SK-N-SH (cell line): ENCODE data around the gene ADGRG3. TPM values are rescaled to one million over a fixed set of nuclear protein-coding genes. Genes with fewer than 3 reads are reported as not detected.

ENCODE experiments used
- CTCF ChIA-PET: fragments of 300-600, 350-600 bp; formaldehyde crosslinking; extraction: SDS; loops from one replicate; lab custom pipeline; 2021; lab: Yijun Ruan, JAX
- POLR2A ChIA-PET: fragments of 350-600 bp; sonication (Branson Sonifier 250); formaldehyde crosslinking; extraction: SDS; loops from one replicate; lab custom pipeline; 2020; ENCODE audit warnings: antibody characterized with exemption, inconsistent platforms; lab: Yijun Ruan, JAX
- DNase-seq: peaks from one replicate; pipeline ENCODE4 v3.0.0; 2012
- H2AFZ ChIP-seq: fragments of 200-600 bp; sonication (generic); 2 replicates; pipeline ENCODE4 v1.8.1; 2016; ENCODE audit warnings: antibody characterized with exemption, mild to moderate bottlenecking, low read depth
- H3F3A ChIP-seq: fragments of 200-600 bp; sonication (generic); replicated peaks from 2 replicates; pipeline ENCODE3; 2016; ENCODE audit warnings: antibody characterized with exemption, mild to moderate bottlenecking; ENCODE audit not compliant: insufficient read depth
- H3K27ac ChIP-seq, 2 experiments: fragments of 200-500 bp in 1 of 2; fragments of 200-600 bp in 1 of 2; sonication (Bioruptor generic) in 1 of 2; sonication (generic), shearing (Covaris generic) in 1 of 2; 2 replicates each; pipeline versions ENCODE4 v1.5.1 to v1.6.1; 2014 to 2016; ENCODE audit warnings: low read depth in 2 of 2, inconsistent platforms in 1 of 2, low read length in 1 of 2, mild to moderate bottlenecking in 1 of 2, mixed read lengths in 1 of 2
- H3K27me3 ChIP-seq: fragments of 200-600 bp; sonication (generic), shearing (Covaris generic); 2 replicates; pipeline ENCODE4 v1.6.1; 2016; ENCODE audit warnings: mixed run types; ENCODE audit not compliant: insufficient read depth
- H3K36me3 ChIP-seq, 2 experiments: fragments of 200-500 bp in 1 of 2; fragments of 200-600 bp in 1 of 2; sonication (Bioruptor generic) in 1 of 2; sonication (generic) in 1 of 2; replicated peaks in 1 of 2; 2 replicates each; pipeline versions ENCODE3 to v1.5.1; 2014 to 2016; ENCODE audit warnings: low read length in 1 of 2, mild to moderate bottlenecking in 1 of 2; ENCODE audit not compliant: insufficient read depth in 2 of 2, control insufficient read depth in 1 of 2
- H3K4me1 ChIP-seq, 2 experiments: fragments of 200-500 bp in 1 of 2; fragments of 200-600 bp in 1 of 2; sonication (Bioruptor generic) in 1 of 2; sonication (generic), shearing (Covaris generic) in 1 of 2; 2 replicates each; pipeline versions ENCODE4 v1.5.1 to v1.6.1; 2014 to 2016; ENCODE audit warnings: low read depth in 1 of 2, low read length in 1 of 2, mixed run types in 1 of 2; ENCODE audit not compliant: insufficient read depth in 2 of 2, control insufficient read depth in 1 of 2
- H3K4me2 ChIP-seq: fragments of 200-600 bp; sonication (generic), shearing (Covaris generic); 2 replicates; pipeline ENCODE4 v1.6.1; 2017; ENCODE audit warnings: mixed run types
- H3K4me3 ChIP-seq, 2 experiments: fragments of 200-500 bp in 1 of 2; fragments of 200-600 bp in 1 of 2; sonication (Bioruptor generic) in 1 of 2; sonication (generic), shearing (Covaris generic) in 1 of 2; 2 replicates each; pipeline versions ENCODE4 v1.5.1 to v1.8.1; 2014 to 2016; ENCODE audit warnings: low read depth in 2 of 2, inconsistent platforms in 1 of 2, low read length in 1 of 2, mild to moderate bottlenecking in 1 of 2, mixed read lengths in 1 of 2, moderate library complexity in 1 of 2
- H3K79me2 ChIP-seq: fragments of 200-600 bp; sonication (generic); 2 replicates; pipeline ENCODE4 v1.8.1; 2017; ENCODE audit warnings: mild to moderate bottlenecking; ENCODE audit not compliant: insufficient read depth
- H3K9ac ChIP-seq: fragments of 200-600 bp; sonication (generic); 2 replicates; pipeline ENCODE4 v1.6.1; 2017; ENCODE audit warnings: mixed run types
- H3K9me2 ChIP-seq: fragments of 200-600 bp; sonication (generic); 2 replicates; pipeline ENCODE4 v1.6.1; 2017; ENCODE audit warnings: mixed run types
- H3K9me3 ChIP-seq: fragments of 200-600 bp; sonication (generic); 2 replicates; pipeline ENCODE4 v1.6.1; 2017; ENCODE audit warnings: mixed run types, mild to moderate bottlenecking, moderate library complexity
- H4K20me1 ChIP-seq: fragments of 200-600 bp; sonication (generic); 2 replicates; pipeline ENCODE4 v1.6.1; 2017; ENCODE audit warnings: mild to moderate bottlenecking, mixed run types; ENCODE audit not compliant: insufficient read depth
- CHD2 ChIP-seq: fragments of 150-350 bp; IDR thresholded peaks from 2 replicates; pipeline ENCODE4 v1.6.1; 2018; ENCODE audit warnings: low read length; ENCODE audit not compliant: partially characterized antibody
- ELF1 ChIP-seq: IDR thresholded peaks from 2 replicates; pipeline ENCODE4 v1.4.0; 2012
- EP300 ChIP-seq, 2 experiments: IDR thresholded peaks; 2 replicates each; pipeline versions ENCODE4 v1.4.0 to v1.6.1; 2012; ENCODE audit warnings: borderline replicate concordance in 1 of 2, low read depth in 1 of 2, low read length in 1 of 2
- FOXJ3 ChIP-seq: sonication (generic); formaldehyde crosslinking; IDR thresholded peaks from 2 replicates; pipeline ENCODE4 v1.5.1; 2020; ENCODE audit warnings: mild to moderate bottlenecking, missing genetic modification reagents
- GATA2 ChIP-seq: sonication (generic); formaldehyde crosslinking; IDR thresholded peaks from 2 replicates; pipeline ENCODE4 v1.5.0; 2020; ENCODE audit warnings: mild to moderate bottlenecking, missing genetic modification reagents
- IRF3 ChIP-seq: fragments of 150-350 bp; IDR thresholded peaks from 2 replicates; pipeline ENCODE4 v1.6.1; 2016; ENCODE audit warnings: mild to moderate bottlenecking, low read depth, low read length
- JUND ChIP-seq: IDR thresholded peaks from 2 replicates; pipeline ENCODE4 v1.4.0; 2012
- MEF2A ChIP-seq: IDR thresholded peaks from 2 replicates; pipeline ENCODE4 v1.4.0; 2012; ENCODE audit warnings: low read depth, borderline replicate concordance
- NRF1 ChIP-seq: IDR thresholded peaks from 2 replicates; pipeline ENCODE4 v1.6.1; 2012; ENCODE audit warnings: low read depth, mild to moderate bottlenecking, low read length
- PBX3 ChIP-seq: IDR thresholded peaks from 2 replicates; pipeline ENCODE4; 2012
- POLR2AphosphoS5 ChIP-seq: IDR thresholded peaks from 2 replicates; pipeline ENCODE4 v1.6.1; 2012; ENCODE audit warnings: low read depth, low read length
- REST ChIP-seq: IDR thresholded peaks from 2 replicates; pipeline ENCODE4 v1.6.1; 2012; ENCODE audit warnings: mild to moderate bottlenecking, low read depth, low read length, moderate library complexity
- RXRA ChIP-seq: IDR thresholded peaks from 2 replicates; pipeline ENCODE4 v1.4.0; 2012; ENCODE audit warnings: low read depth, mild to moderate bottlenecking, borderline replicate concordance
- SIN3A ChIP-seq: IDR thresholded peaks from 2 replicates; pipeline ENCODE4 v1.6.1; 2012; ENCODE audit warnings: low read depth, mild to moderate bottlenecking, low read length, moderate library complexity, borderline replicate concordance
- SMC3 ChIP-seq: IDR thresholded peaks from 2 replicates; pipeline ENCODE4 v1.6.1; 2012; ENCODE audit warnings: low read depth, low read length, improper control_type of control experiment
- TAF1 ChIP-seq: IDR thresholded peaks from 2 replicates; pipeline ENCODE4 v1.6.1; 2012; ENCODE audit warnings: low read depth, mild to moderate bottlenecking, low read length, moderate library complexity, borderline replicate concordance
- TEAD4 ChIP-seq: IDR thresholded peaks from 2 replicates; pipeline ENCODE4 v1.4.0; 2012; ENCODE audit warnings: mild to moderate bottlenecking, borderline replicate concordance; ENCODE audit not compliant: insufficient read depth
- YY1 ChIP-seq: IDR thresholded peaks from 2 replicates; pipeline ENCODE4 v1.4.0; 2012; ENCODE audit warnings: low read depth, mild to moderate bottlenecking
- ZBTB33 ChIP-seq: IDR thresholded peaks from 2 replicates; pipeline ENCODE4 v1.4.0; 2012; ENCODE audit warnings: low read depth, borderline replicate concordance
- WGBS: methylation state at CpG from one replicate; pipeline ENCODE4 v1.1.6; 2017; ENCODE audit warnings: low lambda C conversion rate; 5-methylcytosine and 5-hydroxymethylcytosine counted together
- polyA plus RNA-seq, 3 experiments: library from polyadenylated mRNA; depleted of rRNA; stranded (reverse); fragments of >200 nt; gene quantifications; 2 replicates each; pipeline ENCODE4 v1.2.3, GENCODE V29; 2012
- TF ChIP-seq, protein P1 (sequence below): fragments of 150-350 bp; IDR thresholded peaks from 2 replicates; pipeline ENCODE4 v1.6.1; 2017; ENCODE audit warnings: antibody characterized with exemption, low read length, low read depth, borderline replicate concordance

ADGRG3 gene
- polyA plus RNA-seq, 1 of the 3 experiments (the other 2 are of a cell fraction), result not detected

GRCh38 chr16:57677622-57678369 lies 9.7 kb downstream of the ADGRG3 start:
- Histone ChIP-seq H3K27me3 (peaks cover 4% of the 10 kb centered on the region; the same call in 1 of the 2 replicates), H3K9me3 (no peaks in the 10 kb centered on the region), H3K9ac (no peak overlapping the region), H3K36me3 (no peaks in the 10 kb centered on the region), H2AFZ (no peak overlapping the region), H3K4me3 (no peak overlapping the region), H3K9me2 (no peaks in the 10 kb centered on the region), H3F3A (no peaks in the 10 kb centered on the region), H3K4me2 (no peak overlapping the region), H4K20me1 (no peaks in the 10 kb centered on the region), H3K4me1 (peaks cover 0 to 3% of the 10 kb centered on the region in 2 experiments; a peak in 1 of 4 replicates), H3K79me2 (no peaks in the 10 kb centered on the region), H3K27ac (no peak overlapping the region)
- POLR2A ChIA-PET, result no interaction called here
- no peak for DNase-seq
- WGBS, result 51% methylated on average over 12 of the region's 14 CpGs
- CTCF ChIA-PET, result interaction anchor here (0.7 to 1.6 kb wide), 2 partner anchors 13 to 101 kb away, joined by 3 to 6 read pairs; no protein-coding TSS in a partner anchor
- TF ChIP-seq REST, result no peak
- no peak for TF ChIP-seq TEAD4
- no peak for TF ChIP-seq EP300 (IDR thresholded peaks at IDR 0.05; ENCODE audit: borderline replicate concordance in 1 of 2, low read depth in 1 of 2, low read length in 1 of 2)
- no peak for TF ChIP-seq SMC3
- TF ChIP-seq POLR2AphosphoS5, result no peak
- no peak for TF ChIP-seq CHD2
- TF ChIP-seq ELF1, result no peak
- TF ChIP-seq, protein P1, sequence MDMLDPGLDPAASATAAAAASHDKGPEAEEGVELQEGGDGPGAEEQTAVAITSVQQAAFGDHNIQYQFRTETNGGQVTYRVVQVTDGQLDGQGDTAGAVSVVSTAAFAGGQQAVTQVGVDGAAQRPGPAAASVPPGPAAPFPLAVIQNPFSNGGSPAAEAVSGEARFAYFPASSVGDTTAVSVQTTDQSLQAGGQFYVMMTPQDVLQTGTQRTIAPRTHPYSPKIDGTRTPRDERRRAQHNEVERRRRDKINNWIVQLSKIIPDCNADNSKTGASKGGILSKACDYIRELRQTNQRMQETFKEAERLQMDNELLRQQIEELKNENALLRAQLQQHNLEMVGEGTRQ, result no peak
- TF ChIP-seq FOXJ3, result no peak
- no peak for TF ChIP-seq GATA2 (CRISPR knock-in tag)
- no peak for TF ChIP-seq JUND
- TF ChIP-seq IRF3, result no peak
- no peak for TF ChIP-seq RXRA
- TF ChIP-seq TAF1, result no peak
- TF ChIP-seq ZBTB33, result no peak
- no peak for TF ChIP-seq PBX3
- TF ChIP-seq MEF2A, result no peak
- no peak for TF ChIP-seq NRF1
- TF ChIP-seq SIN3A, result no peak
- no peak for TF ChIP-seq YY1
